ENCODE results near the gene TRPM5.

TRPM5 gene

DNA sequence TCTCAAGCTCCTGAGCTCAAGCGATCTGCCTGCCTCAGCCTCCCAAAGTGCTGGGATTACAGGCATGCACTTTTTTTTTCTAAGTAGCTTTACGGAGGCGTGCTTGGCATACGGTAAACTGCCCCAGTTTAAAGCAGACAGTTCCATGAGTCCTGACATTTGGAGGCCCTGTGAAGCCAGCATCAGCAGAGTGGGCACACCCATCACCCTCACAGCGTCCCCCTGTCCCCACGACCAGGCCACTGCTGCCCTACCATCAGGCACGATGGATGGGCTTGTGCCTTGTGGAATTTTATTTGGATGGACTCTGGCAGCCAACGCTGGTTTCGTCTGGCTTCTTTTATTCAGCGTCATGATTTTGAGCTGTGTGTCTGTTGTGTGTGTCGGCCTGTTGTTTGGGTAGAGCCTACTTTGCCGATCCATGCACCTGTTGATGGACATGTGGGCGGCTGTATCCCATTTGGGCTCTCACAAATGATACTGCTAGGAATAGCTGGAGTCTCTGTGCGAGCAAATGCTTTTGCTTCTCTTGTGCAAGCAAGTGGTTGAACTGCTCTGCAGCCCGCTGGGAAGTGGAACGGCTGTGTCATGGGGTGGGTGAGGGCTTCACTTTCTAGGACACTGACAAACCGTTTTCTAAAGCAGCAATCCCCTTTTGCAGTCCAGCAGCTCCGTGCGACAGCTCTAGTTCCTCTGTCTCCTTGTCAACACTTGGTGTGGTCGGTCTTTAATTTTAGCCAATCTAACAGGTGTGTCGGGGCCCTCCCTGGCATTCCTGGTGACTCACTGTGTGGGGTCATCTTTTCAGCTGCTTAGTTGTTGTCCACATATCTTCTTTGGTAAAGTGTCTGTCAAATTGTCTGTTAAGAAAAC, 24.3 kb upstream of the TRPM5 start:
- DNase-seq = no peak

GRCh38 chr11:2467695-2468055, 23.4 kb upstream of the TRPM5 start:
- DNase-seq = no peak

DNA sequence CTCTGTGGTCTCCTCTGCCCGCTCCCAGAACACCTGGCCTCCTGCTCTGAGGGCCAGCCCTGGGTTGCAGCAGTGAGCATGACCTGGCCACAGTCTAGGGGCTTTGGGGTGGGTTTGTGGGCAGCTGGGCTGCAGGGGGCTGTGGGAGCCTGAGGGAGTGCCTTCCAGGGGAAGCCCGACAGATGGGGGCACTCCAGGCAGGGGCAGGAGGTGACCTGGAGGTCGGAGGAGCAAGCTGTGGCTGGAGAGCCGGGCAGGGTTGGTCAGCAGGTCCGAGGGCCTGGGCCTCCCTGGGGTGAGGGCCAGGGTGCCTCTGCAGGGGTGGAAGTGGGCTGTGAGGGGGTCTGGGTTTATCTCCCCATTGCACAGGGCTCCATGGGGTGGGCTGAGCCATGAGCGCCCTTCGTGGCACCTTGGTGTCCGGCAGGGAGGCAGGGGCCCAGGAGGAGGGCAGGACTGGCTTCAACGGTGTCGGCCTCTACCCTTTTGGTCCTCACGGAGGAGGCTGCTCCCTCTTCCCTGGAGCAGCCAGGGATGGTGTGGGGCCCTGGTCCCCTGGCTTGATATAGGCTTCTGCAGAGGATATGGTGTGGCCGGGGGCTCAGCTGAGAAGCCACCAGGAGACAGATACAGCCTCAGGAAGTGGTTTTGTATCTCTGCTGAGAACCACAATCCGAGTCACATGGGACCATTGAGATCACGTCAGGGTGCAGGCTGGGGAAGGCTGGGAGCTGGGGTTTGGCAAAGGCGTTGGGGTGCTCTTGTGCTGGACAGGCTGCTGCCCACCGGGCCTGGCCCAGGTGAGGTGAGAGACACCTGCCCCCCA, 22.8 kb upstream of the TRPM5 start:
- DNase-seq = peak; percentile 87

DNA sequence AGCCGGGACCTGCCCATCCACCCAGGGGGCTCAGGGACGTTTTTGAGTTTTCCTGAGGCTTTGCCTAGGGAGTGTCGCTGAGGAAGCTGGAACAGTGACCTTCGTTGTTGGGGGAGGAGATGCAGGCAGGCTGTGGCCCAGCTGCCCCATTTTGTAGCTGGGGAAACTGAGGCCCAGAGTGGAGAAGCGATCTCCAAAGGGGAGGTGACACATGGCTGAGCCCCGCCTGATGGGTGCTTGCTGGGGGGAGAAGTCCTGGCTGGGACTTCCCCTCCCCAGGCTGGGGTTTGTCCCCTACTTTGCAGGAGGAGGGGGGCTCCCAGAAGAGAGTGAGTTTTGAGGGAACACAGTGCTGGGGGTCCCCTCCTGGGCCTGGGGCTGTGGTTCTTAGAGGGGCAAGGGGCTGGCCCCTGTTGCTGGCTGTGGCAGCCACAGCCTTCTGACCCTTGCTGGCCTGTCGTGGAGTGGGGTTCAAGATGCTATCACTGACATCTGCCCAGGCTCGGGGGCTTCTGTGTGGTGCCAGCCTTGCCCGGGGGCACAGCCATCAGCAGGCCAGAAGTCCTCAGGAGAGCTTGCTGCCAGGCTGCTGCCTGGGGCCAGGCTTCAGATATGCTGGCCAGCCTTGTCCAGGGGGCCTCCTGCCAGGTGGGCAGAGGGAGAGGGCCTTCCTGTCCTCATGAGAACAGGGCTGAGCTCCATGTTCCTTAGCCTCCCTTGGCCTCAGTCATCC, 21.9 kb upstream of the TRPM5 start:
- no peak for DNase-seq

GRCh38 chr11:2465202-2466068, 21.1 kb upstream of the TRPM5 start:
- DNase-seq = no peak

DNA sequence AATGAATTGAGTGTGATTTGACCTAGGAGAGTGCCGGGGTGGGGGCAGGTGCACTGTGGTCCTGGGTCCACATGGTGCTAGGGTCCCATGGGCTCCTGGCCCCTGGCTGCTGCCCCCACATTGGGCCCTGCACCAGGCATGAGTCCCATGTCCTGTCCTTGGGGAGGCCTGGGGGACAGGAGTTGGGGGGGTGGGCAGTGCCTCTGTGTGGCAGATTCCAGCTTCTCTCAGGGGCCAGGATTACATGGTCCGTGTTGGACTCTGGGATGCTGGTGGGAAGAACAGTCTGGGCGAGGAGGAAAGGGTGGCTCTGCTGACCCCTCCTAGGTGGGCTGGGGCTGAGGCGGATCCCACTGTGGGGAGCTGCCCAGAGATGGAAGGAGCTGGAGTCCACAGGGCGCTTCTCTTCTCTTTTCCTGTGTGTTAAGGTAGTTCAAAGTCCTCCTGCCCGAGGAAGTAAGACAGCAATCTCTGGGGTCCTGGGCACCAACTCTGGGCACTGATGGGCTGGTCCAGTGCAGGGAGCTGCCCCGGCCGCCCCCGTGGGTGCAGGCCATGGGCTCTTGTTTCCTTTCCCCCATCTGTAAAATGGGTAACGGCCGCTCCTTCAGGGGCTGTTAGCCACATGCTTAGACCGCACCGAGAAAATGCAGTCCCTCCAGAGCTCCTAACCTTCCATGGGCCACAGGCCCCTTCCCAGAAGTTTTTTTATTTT, 20.3 kb upstream of the TRPM5 start:
- no peak for DNase-seq

DNA sequence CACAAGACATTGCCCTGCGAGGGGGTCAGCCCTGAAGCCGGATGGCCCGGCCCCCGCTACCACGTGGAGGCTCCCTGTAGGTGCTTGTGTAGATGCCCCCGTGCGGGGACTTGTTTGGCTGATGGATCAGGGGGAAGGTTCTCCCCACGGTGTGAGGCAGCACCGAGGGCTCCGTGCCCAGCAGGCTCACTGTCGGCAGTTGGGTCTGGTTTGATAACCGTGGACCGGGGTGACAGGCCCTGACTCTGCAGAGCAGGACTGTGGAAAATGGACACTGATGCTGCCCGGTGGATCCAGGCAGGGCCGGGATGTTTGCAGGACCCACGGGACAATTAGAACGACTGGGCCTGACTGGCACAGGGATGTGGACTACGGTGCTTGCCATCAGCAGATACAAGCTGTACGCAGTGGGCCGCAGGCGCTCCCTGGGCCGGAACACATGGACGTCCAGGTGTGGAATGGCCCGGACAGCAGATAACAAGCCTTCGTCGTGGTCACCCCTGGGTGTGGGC, 19.5 kb upstream of the TRPM5 start:
- no peak for DNase-seq

DNA sequence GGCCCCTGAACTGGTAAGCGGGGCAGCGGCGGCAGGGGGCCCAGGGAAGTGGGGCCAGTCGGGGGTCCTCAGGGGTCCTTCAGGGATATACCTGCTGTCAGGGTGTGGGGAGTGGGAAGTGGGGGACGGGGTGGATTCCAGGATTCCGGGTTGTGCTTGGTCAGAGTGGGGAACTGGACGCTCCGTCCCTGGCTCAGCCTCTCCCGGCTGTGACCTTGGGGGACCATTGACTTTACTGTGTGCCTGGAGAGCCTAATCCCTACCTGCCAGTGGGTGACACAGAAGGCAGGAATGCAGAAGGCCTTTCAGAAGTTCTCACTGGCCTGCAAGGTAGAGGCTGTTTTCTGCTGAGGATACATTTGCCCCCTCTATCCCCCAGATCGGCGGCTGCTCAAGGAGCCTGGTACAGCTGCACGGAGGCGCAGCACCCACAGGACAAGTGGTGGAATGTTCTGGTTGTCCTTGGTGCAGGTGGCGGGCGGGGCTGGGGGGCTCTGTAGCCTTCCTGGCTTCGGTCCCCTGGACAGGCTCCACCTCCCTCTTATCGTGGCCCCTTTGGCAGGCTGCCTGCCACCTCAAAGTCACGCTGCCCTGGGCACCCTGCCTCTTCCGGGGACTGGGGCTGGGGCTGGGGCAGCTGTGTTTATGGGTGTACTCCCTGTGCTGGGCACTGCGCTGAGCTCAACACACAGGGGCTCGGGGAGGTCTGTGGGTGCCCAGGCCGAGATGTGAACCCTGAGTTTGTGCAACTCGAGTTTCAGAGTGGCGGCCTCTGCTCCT, 18.9 kb upstream of the TRPM5 start:
- peak; percentile 31 for DNase-seq

DNA sequence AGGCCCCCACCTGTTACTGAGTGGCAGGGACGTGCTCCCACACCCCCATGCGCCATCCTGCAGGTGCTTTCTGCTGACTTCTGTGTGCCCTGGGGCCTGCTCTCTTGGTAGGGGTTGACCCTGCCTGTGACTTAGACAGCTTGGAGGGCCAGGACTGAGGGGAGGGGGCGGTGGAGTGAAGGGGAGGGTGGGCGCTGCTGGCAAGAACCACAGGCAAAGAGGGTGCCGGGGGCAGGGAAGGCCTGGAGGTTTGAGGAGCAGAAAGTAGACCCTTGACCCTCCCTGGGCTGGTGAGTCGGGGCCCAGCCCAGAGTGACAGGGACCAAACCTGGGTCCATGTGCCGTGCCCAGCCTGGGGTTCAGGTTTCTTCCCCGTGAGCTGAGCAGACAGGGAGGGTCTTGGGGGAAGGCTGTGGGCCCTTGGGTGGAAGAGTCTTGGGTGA, 18.2 kb upstream of the TRPM5 start:
- no peak for DNase-seq

GRCh38 chr11:2461956-2462542, 17.7 kb upstream of the TRPM5 start:
- no peak for DNase-seq

- DNase-seq = peak; percentile 55
Measured at GRCh38 chr11:2461253-2461955, 17.1 kb upstream of the TRPM5 start.

GRCh38 chr11:2460540-2461252, 16.4 kb upstream of the TRPM5 start:
- DNase-seq = no peak

DNA sequence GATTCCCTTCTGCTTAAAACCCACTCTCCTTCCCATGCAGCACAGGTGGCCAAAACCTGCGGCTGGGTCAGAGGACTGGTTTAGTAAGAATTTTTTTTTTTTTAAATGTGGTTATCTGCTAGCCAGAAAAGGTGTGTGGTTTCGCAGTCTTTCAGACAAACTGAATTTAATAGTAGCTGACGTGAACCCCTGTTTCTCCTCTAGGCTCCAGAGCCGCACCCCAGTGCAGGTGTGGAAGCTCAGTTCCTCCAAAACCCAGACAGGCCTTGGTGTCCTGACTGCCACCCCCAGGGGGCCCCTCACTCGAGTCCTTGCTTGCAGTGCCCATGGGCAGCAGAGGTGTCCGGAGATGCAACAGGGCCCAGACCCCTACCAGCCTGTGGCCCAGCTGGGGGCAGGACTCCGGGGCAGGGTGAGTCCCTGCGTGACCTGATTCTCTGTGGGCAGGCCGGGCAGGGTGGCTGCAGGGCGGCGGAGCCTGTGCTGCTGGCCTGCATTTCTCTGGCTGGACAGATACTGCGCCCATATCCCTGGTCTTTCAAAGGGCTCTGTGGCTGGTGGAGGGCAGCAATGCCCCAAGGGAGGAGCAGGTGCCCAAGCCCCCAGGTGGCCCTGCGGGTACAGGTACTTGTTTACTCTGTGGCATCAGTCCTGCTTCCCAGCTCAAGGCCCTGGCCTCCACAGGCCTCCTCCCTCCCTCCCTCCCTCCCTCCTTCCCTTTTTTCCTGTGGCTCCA, 15.7 kb upstream of the TRPM5 start:
- no peak for DNase-seq

GRCh38 chr11:2459016-2459725, 14.9 kb upstream of the TRPM5 start:
- DNase-seq = no peak

DNA sequence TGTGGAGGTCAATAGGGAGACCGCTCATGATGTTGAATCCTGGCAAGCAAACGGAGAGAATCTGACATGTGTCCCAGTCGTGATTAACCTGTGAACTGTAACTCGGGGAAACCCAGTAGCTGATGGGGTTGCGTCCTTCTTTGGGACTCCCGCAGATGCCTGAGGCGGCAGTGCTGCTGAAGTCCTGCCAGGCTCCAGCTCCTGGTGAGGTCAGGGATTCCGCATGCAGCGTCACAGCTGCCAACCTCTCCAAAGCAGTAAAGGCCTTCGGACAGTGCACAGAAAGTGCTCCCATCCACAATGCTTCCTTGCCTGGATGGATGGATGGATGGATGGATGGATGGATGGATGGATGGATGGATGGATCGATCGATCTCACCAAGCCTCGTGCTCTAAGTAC, 14.0 kb upstream of the TRPM5 start:
- no peak for DNase-seq

GRCh38 chr11:2453436-2453835, 9.1 kb upstream of the TRPM5 start:
- no peak for DNase-seq

DNA sequence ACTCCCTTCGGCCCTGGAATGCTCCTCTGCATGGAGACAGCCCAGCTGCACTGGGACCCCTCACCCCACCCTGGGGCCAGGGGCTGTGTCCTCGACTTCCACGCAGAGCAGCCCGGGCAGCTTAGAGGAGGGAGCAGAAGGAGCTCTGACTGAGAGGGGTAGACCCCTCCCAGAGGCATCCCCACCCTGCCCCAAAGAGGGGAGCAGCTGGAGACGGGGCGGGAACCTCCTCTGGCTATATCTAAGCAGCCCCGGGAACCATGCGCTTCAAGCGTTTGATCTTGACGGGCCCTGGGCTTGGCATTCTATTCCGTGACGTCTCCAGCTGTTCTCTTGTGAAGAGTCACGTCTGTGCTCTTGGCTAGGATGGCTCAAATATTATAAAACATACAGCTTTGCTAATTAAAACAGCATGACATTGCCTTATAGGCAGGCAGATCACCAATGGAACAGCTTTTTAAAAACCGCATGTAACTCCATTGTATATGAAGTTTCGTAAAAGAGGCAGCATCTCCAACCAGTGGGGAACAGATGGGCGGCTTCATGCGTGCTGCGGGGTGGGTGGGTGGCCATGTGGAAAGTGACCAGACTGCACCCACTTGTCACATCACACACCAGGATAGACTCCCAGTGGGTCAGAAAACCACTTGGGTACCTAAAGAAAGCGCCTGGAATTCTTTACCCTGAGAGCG, 8.2 kb upstream of the TRPM5 start:
- DNase-seq = no peak
